HepG2 (cell line): ENCODE results near the gene EMP2. TPM values are rescaled to one million over a fixed set of nuclear protein-coding genes. Genes with fewer than 3 reads are reported as not detected.

Experiments used
- HBP1 ChIP-seq: IDR thresholded peaks from 2 replicates; pipeline ENCODE4 v1.6.1; 2016; ENCODE audit warnings: low read depth, control low read depth
- KDM2A ChIP-seq: sonication (generic); formaldehyde crosslinking; IDR thresholded peaks from 2 replicates; pipeline ENCODE4 v1.4.0; 2020; ENCODE audit warnings: low read depth, missing genetic modification reagents, borderline replicate concordance
- MXD1 ChIP-seq: sonication (generic); formaldehyde crosslinking; IDR thresholded peaks from 2 replicates; pipeline ENCODE4 v1.4.0; 2020; ENCODE audit warnings: mild to moderate bottlenecking, missing genetic modification reagents
- NRL ChIP-seq: sonication (generic); formaldehyde crosslinking; IDR thresholded peaks from 2 replicates; pipeline ENCODE4 v1.5.0; 2020; ENCODE audit warnings: missing genetic modification reagents, mild to moderate bottlenecking, moderate library complexity, borderline replicate concordance
- RFX1 ChIP-seq: fragments of 450-650 bp; IDR thresholded peaks from 2 replicates; pipeline ENCODE4 v1.6.1; 2017
- TGIF2 ChIP-seq: IDR thresholded peaks from 2 replicates; pipeline ENCODE4 v1.6.1; 2016; ENCODE audit warnings: control low read depth, missing compliant biosample characterization
- YY1 ChIP-seq: IDR thresholded peaks from 2 replicates; pipeline ENCODE4 v1.6.1; 2011; ENCODE audit warnings: low read length, low read depth, moderate library complexity, mild to moderate bottlenecking; ENCODE audit not compliant: insufficient read depth, insufficient replicate concordance
- ZBTB34 ChIP-seq: sonication (generic); formaldehyde crosslinking; IDR thresholded peaks from 2 replicates; pipeline ENCODE4 v1.8.0; 2022; ENCODE audit warnings: mild to moderate bottlenecking, missing genetic modification reagents
- ZBTB8A ChIP-seq: sonication (generic); formaldehyde crosslinking; IDR thresholded peaks from 2 replicates; pipeline ENCODE4 v1.4.0; 2020; ENCODE audit warnings: mild to moderate bottlenecking, low read depth, missing genetic modification reagents, borderline replicate concordance
- ZNF260 ChIP-seq: sonication (generic); formaldehyde crosslinking; IDR thresholded peaks from 2 replicates; pipeline ENCODE4 v1.4.0; 2020; ENCODE audit warnings: missing genetic modification reagents, low read depth, mild to moderate bottlenecking, borderline replicate concordance
- ZNF274 ChIP-seq: sonication (generic); formaldehyde crosslinking; IDR thresholded peaks from 2 replicates; pipeline ENCODE4 v1.5.1; 2020; ENCODE audit warnings: mild to moderate bottlenecking, missing genetic modification reagents
- ZNF333 ChIP-seq: sonication (generic); formaldehyde crosslinking; IDR thresholded peaks from 2 replicates; pipeline ENCODE4 v1.4.0; 2020; ENCODE audit warnings: mild to moderate bottlenecking, missing genetic modification reagents, borderline replicate concordance
- ZNF550 ChIP-seq: sonication (generic); formaldehyde crosslinking; IDR thresholded peaks from 2 replicates; pipeline ENCODE4 v1.4.0; 2020; ENCODE audit warnings: mild to moderate bottlenecking, missing genetic modification reagents, borderline replicate concordance
- ZNF574 ChIP-seq: sonication (generic); formaldehyde crosslinking; IDR thresholded peaks from 2 replicates; pipeline ENCODE4 v1.4.0; 2020; ENCODE audit warnings: missing genetic modification reagents
- ZNF670 ChIP-seq: sonication (generic); formaldehyde crosslinking; IDR thresholded peaks from 2 replicates; pipeline ENCODE4 v1.8.0; 2022; ENCODE audit warnings: mild to moderate bottlenecking, missing genetic modification reagents, borderline replicate concordance
- ZNF687 ChIP-seq: sonication (generic); formaldehyde crosslinking; IDR thresholded peaks from 2 replicates; pipeline ENCODE4 v1.5.1; 2020; ENCODE audit warnings: mild to moderate bottlenecking, missing genetic modification reagents, moderate library complexity
- ZNF878 ChIP-seq: sonication (generic); formaldehyde crosslinking; IDR thresholded peaks from 2 replicates; pipeline ENCODE4 v1.8.1; 2023; ENCODE audit warnings: mild to moderate bottlenecking, missing genetic modification reagents, moderate library complexity
- polyA plus RNA-seq, 8 experiments: library from polyadenylated mRNA; depleted of rRNA in 3 of 8; stranded (reverse) in 7 of 8; unstranded in 1 of 8; fragments of >200 nt; fragmentation: Illumina TruSeq in 4 of 8; extraction: Trizol in 4 of 8; gene quantifications; 2 replicates each; pipeline versions ENCODE4 v1.2.1 to v1.2.3, GENCODE V29; 2011 to 2016; ENCODE audit warnings: low read depth in 4 of 8, missing spikeins in 1 of 8, mixed read lengths in 1 of 8; ENCODE audit not compliant: insufficient read depth in 1 of 8
- total RNA-seq, 5 experiments: library from RNA; depleted of rRNA; stranded (reverse); fragments of >200 nt; fragmentation: Illumina TruSeq; extraction: Trizol; gene quantifications; 2 replicates each; pipeline ENCODE4 v1.2.3, GENCODE V29; 2016; ENCODE audit warnings: low read depth in 1 of 5

Gene EMP2
- total and polyA plus RNA-seq, 2 of the 13 experiments (the other 11 are each of a cell fraction or from before 2014, with no cell fraction given) = 24.6 to 91.2 TPM

- 0 out of 2 replicates have a peak, but pooled peaks have one; percentile 20 for TF ChIP-seq ZNF574
- no peak for TF ChIP-seq ZNF260 (CRISPR knock-in tag)
- TF ChIP-seq ZNF274 (CRISPR knock-in tag) = 0 out of 2 replicates have a peak, but pooled peaks have one; percentile 16
- peak; percentile 9 for TF ChIP-seq YY1
- TF ChIP-seq RFX1 = no peak
- TF ChIP-seq ZBTB8A (CRISPR knock-in tag) = no peak
- TF ChIP-seq MXD1 (CRISPR knock-in tag) = peak; percentile 71; the same call in 1 of the 2 replicates
- TF ChIP-seq HBP1 (CRISPR knock-in tag) = 0 out of 2 replicates have a peak, but pooled peaks have one; percentile 6
- TF ChIP-seq NRL (CRISPR knock-in tag) = peak; percentile 28; the same call in 1 of the 2 replicates
- TF ChIP-seq ZNF687 (CRISPR knock-in tag) = peak; percentile 59
- no peak for TF ChIP-seq ZNF878 (CRISPR knock-in tag)
- 0 out of 2 replicates have a peak, but pooled peaks have one; percentile 13 for TF ChIP-seq KDM2A (CRISPR knock-in tag)
- peak; percentile 30; the same call in 1 of the 2 replicates for TF ChIP-seq ZNF670 (CRISPR knock-in tag)
- TF ChIP-seq ZNF333 = no peak
- 0 out of 2 replicates have a peak, but pooled peaks have one; percentile 16 for TF ChIP-seq TGIF2 (CRISPR knock-in tag)
- TF ChIP-seq ZNF550 (CRISPR knock-in tag) = 0 out of 2 replicates have a peak, but pooled peaks have one; percentile 27
- no peak for TF ChIP-seq ZBTB34 (CRISPR knock-in tag)
Observed at GRCh38 chr16:10622036-10622921, 41.9 kb upstream of the EMP2 start (continued).
